Neutrophil (primary cell): ENCODE results near the gene PAQR8.
A peak's percentile ranks its signal among the peaks of the same experiment; 100 is the strongest.

ENCODE experiments used
- H3K27ac ChIP-seq: fragments of 200-600 bp; sonication (generic); 2 replicates; pipeline ENCODE4 v1.5.1; 2016; ENCODE audit warnings: mild to moderate bottlenecking, moderate library complexity
- H3K27me3 ChIP-seq: fragments of 200-600 bp; sonication (generic); 2 replicates; pipeline ENCODE4 v1.6.0; 2016; ENCODE audit warnings: mild to moderate bottlenecking
- H3K36me3 ChIP-seq: fragments of 200-600 bp; sonication (generic); 2 replicates; pipeline ENCODE4 v1.5.1; 2017
- H3K4me1 ChIP-seq, 2 experiments: fragments of 200-600 bp in 1 of 2; sonication (generic) in 1 of 2; 1 replicate in 1 of 2; 2 replicates in 1 of 2; pipeline versions ENCODE4 v1.5.1 to v1.6.1; 2013 to 2016; ENCODE audit warnings: low read depth in 1 of 2, low read length in 1 of 2, mild to moderate bottlenecking in 1 of 2, moderate library complexity in 1 of 2; ENCODE audit not compliant: control insufficient read depth in 1 of 2, insufficient read depth in 1 of 2
- H3K4me3 ChIP-seq, 2 experiments: fragments of 200-600 bp in 1 of 2; sonication (generic) in 1 of 2; 1 replicate in 1 of 2; 2 replicates in 1 of 2; pipeline ENCODE4 v1.5.1; 2013 to 2016; ENCODE audit warnings: low read depth in 1 of 2, low read length in 1 of 2, mild to moderate bottlenecking in 1 of 2, moderate library complexity in 1 of 2
- H3K9me3 ChIP-seq: fragments of 200-600 bp; sonication (generic); 2 replicates; pipeline ENCODE4 v1.5.1; 2016
- CTCF ChIP-seq: fragments of 200-600 bp; sonication (generic); IDR thresholded peaks from 2 replicates; pipeline ENCODE4 v1.5.1; 2016; ENCODE audit warnings: antibody characterized with exemption

Gene PAQR8

GRCh38 chr6:52361945-52362442 lies at the start of gene PAQR8:
Gene PAQR8, plus strand, starts transcription at chr6:52362151. Its CDS starts 41,063 bp downstream, at chr6:52403214.
- peaks cover 24 to 33% of the 10 kb centered on the region in 2 experiments for H3K4me1 ChIP-seq
- H3K27ac ChIP-seq: peak within 1 kb of the TSS; percentile 55
- H3K36me3 ChIP-seq: no peaks in the 10 kb centered on the region
- no peaks in the 10 kb centered on the region for H3K27me3 ChIP-seq
- H3K9me3 ChIP-seq: no peaks in the 10 kb centered on the region
- H3K4me3 ChIP-seq: peak within 1 kb of the TSS; percentile 85
- TF ChIP-seq CTCF: no peak

- no peak for TF ChIP-seq CTCF
- Histone ChIP-seq H3K9me3 (no peaks in the 10 kb centered on the region), H3K36me3 (no peaks in the 10 kb centered on the region), H3K4me1 (peaks cover 10 to 11% of the 10 kb centered on the region in 2 experiments), H3K27ac (no peak overlapping the region), H3K27me3 (no peaks in the 10 kb centered on the region), H3K4me3 (no peak overlapping the region)
Measured at GRCh38 chr6:52312461-52312860, 49.5 kb upstream of the PAQR8 start.

- H3K4me1 ChIP-seq: peaks cover 9 to 13% of the 10 kb centered on the region in 2 experiments
- H3K27me3 ChIP-seq: no peaks in the 10 kb centered on the region
- H3K27ac ChIP-seq: no peak overlapping the region
- no peaks in the 10 kb centered on the region for H3K9me3 ChIP-seq
- no peak overlapping the region for H3K4me3 ChIP-seq
- TF ChIP-seq CTCF: no peak
- no peaks in the 10 kb centered on the region for H3K36me3 ChIP-seq
Measured at GRCh38 chr6:52314752-52315151, 47.2 kb upstream of the PAQR8 start.

- no peak overlapping the region for H3K27ac ChIP-seq
- no peak for TF ChIP-seq CTCF
- no peak overlapping the region for H3K4me3 ChIP-seq
- peaks cover 9 to 13% of the 10 kb centered on the region in 2 experiments for H3K4me1 ChIP-seq
- no peaks in the 10 kb centered on the region for H3K27me3 ChIP-seq
- H3K36me3 ChIP-seq: no peaks in the 10 kb centered on the region
- no peaks in the 10 kb centered on the region for H3K9me3 ChIP-seq
Measured at GRCh38 chr6:52317211-52317610, 44.7 kb upstream of the PAQR8 start.

- Histone ChIP-seq H3K36me3 (no peaks in the 10 kb centered on the region), H3K4me3 (no peak overlapping the region), H3K27me3 (no peaks in the 10 kb centered on the region), H3K27ac (peak overlapping the region; percentile 38), H3K4me1 (peaks cover 9 to 13% of the 10 kb centered on the region in 2 experiments), H3K9me3 (no peaks in the 10 kb centered on the region)
- no peak for TF ChIP-seq CTCF
Measured at GRCh38 chr6:52317841-52318581, 43.9 kb upstream of the PAQR8 start.
